Measurements from ENCODE around the gene FOLH1. TPM values are rescaled to one million over a fixed set of nuclear protein-coding genes. Genes with fewer than 3 reads are reported as not detected.
"Not testable (repeated sequence)": the region's sequence is repeated elsewhere in the genome, so short reads cannot be mapped to it uniquely, and the experiment has no call there.

Gene FOLH1
- total RNA-seq = 0.26 TPM in 1 of 2 replicates, not detected in the other

GRCh38 chr11:49208006-49208721 is at the start of gene FOLH1:
TSS of gene FOLH1 (minus strand) at chr11:49208602. CDS start at chr11:49208409, 193 bp downstream.
- H3K36me3 ChIP-seq (ENCODE audit: control insufficient read depth, insufficient read depth, low read length) = no peaks in the 10 kb centered on the region
- no peak for TF ChIP-seq CTCF (IDR thresholded peaks at IDR 0.05; ENCODE audit: insufficient read depth, low read length, severe bottlenecking)
- FAIRE-seq (no peak), DNase-seq (ENCODE audit: low read depth) (peak; percentile 8)
- H3K27me3 ChIP-seq (ENCODE audit: control insufficient read depth, insufficient read depth, low read length) = no peaks in the 10 kb centered on the region
- H3K4me3 ChIP-seq (ENCODE audit: low read depth, low read length) = peak within 1 kb of the TSS; percentile 18

- DNase-seq (ENCODE audit: low read depth); FAIRE-seq; H3K4me3 ChIP-seq (ENCODE audit: low read depth, low read length); H3K36me3 ChIP-seq (ENCODE audit: control insufficient read depth, insufficient read depth, low read length); H3K27me3 ChIP-seq (ENCODE audit: control insufficient read depth, insufficient read depth, low read length): not testable (repeated sequence)
These were observed 46.7 kb upstream of the FOLH1 start for GRCh38 chr11:49255148-49255547.

DNA sequence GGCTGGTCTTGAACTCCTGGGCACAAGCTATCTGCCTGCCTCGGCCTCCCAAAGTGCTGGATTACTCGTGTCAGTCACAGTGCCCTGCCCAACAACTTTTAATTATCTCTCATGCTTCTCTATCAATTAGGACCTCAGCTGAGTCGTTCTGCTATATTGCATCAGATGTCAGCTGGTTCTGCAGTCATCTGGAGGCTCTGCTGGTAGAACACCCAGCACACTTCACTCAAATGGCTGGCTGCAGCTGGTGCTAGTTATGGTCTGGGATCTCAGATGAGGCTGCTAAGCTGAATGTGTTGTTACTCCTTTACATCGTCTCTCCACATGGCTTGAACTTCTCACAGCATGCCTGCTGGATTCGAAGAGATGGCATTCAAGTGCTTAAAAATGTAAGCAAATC is 42.8 kb upstream of the FOLH1 start:
- H3K36me3 ChIP-seq (ENCODE audit: control insufficient read depth, insufficient read depth, low read length); H3K27me3 ChIP-seq (ENCODE audit: control insufficient read depth, insufficient read depth, low read length); H3K4me3 ChIP-seq (ENCODE audit: low read depth, low read length); DNase-seq (ENCODE audit: low read depth): not testable (repeated sequence)
- FAIRE-seq = peak; percentile 100

- FAIRE-seq; H3K36me3 ChIP-seq (ENCODE audit: control insufficient read depth, insufficient read depth, low read length); DNase-seq (ENCODE audit: low read depth); H3K4me3 ChIP-seq (ENCODE audit: low read depth, low read length); H3K27me3 ChIP-seq (ENCODE audit: control insufficient read depth, insufficient read depth, low read length): not testable (repeated sequence)
These were observed 42.2 kb upstream of the FOLH1 start for GRCh38 chr11:49250398-49251115.

DNA sequence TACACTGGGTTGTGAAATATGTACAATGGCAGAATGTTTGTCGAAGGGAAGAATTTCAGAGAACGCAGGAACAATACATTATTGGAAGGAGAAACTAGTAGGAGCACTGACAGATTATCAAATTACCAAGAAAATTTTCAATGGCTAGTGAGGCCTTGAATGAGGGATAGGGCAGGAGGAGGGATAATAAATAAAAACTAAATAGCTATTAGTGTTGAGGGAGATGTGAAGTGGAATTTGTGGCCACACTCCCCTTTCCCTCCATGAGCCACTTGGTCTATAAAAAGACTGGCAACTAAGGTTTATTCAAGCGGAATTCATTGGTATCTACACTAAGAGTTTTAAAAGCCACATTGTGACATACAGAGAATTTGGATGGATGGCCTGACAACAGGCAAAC is 41.0 kb upstream of the FOLH1 start:
- H3K27me3 ChIP-seq (ENCODE audit: control insufficient read depth, insufficient read depth, low read length); FAIRE-seq; DNase-seq (ENCODE audit: low read depth); H3K4me3 ChIP-seq (ENCODE audit: low read depth, low read length); H3K36me3 ChIP-seq (ENCODE audit: control insufficient read depth, insufficient read depth, low read length): not testable (repeated sequence)

- not testable (repeated sequence) for H3K4me3 ChIP-seq (ENCODE audit: low read depth, low read length); H3K27me3 ChIP-seq (ENCODE audit: control insufficient read depth, insufficient read depth, low read length); FAIRE-seq; DNase-seq (ENCODE audit: low read depth); H3K36me3 ChIP-seq (ENCODE audit: control insufficient read depth, insufficient read depth, low read length)
These were observed 25.3 kb upstream of the FOLH1 start for GRCh38 chr11:49233685-49234084.

DNA sequence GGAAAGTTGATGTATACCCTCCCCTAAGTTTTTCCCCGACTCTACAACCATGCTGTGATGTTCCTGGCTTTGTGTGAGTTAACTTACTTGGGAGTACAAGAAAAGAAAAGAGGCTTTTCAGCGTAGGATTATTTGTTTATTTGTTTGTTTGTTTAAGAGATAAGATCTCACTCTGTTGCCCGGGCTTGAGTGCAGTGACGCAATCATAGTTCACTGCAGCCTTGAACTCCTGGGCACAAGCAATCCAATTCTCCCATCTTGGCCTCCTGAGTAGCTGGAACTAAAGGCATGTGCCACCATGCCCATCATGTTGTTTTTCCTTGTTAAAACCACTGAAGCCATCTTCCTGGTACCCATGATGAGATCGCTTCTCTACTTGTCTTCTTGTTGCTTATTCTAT is 24.6 kb upstream of the FOLH1 start:
- not testable (repeated sequence) for DNase-seq (ENCODE audit: low read depth); H3K27me3 ChIP-seq (ENCODE audit: control insufficient read depth, insufficient read depth, low read length); H3K36me3 ChIP-seq (ENCODE audit: control insufficient read depth, insufficient read depth, low read length); H3K4me3 ChIP-seq (ENCODE audit: low read depth, low read length)
- FAIRE-seq = peak; percentile 43

DNA sequence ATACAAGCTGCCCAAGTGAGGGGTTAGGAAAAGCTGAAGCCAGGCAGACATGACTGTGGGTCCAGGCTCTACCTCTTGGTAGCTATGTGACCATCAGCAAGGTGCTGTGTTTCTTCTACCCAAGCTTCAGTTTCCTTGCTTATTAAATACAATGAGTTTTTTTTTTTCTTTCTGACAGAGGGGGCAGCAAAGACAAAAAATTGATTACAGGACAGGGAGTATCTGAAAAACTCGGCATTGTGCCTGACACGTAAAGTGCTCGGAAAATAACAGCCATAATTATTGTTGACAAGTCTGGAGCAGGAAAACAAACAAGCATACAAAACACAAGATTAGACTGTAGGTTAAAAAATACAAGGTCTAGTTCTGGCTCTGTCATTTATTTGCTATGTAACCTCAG is 23.3 kb upstream of the FOLH1 start:
- not testable (repeated sequence) for FAIRE-seq; H3K4me3 ChIP-seq (ENCODE audit: low read depth, low read length); H3K27me3 ChIP-seq (ENCODE audit: control insufficient read depth, insufficient read depth, low read length); DNase-seq (ENCODE audit: low read depth); H3K36me3 ChIP-seq (ENCODE audit: control insufficient read depth, insufficient read depth, low read length)

- H3K36me3 ChIP-seq (ENCODE audit: control insufficient read depth, insufficient read depth, low read length); FAIRE-seq; DNase-seq (ENCODE audit: low read depth); H3K4me3 ChIP-seq (ENCODE audit: low read depth, low read length); H3K27me3 ChIP-seq (ENCODE audit: control insufficient read depth, insufficient read depth, low read length): not testable (repeated sequence)
These were observed 22.1 kb upstream of the FOLH1 start for GRCh38 chr11:49230534-49230933.

- not testable (repeated sequence) for FAIRE-seq; H3K36me3 ChIP-seq (ENCODE audit: control insufficient read depth, insufficient read depth, low read length); DNase-seq (ENCODE audit: low read depth); H3K27me3 ChIP-seq (ENCODE audit: control insufficient read depth, insufficient read depth, low read length); H3K4me3 ChIP-seq (ENCODE audit: low read depth, low read length)
These were observed 21.6 kb upstream of the FOLH1 start for GRCh38 chr11:49230001-49230400.

GRCh38 chr11:49229136-49229535 is 20.7 kb upstream of the FOLH1 start:
- H3K36me3 ChIP-seq (ENCODE audit: control insufficient read depth, insufficient read depth, low read length); H3K4me3 ChIP-seq (ENCODE audit: low read depth, low read length); FAIRE-seq; H3K27me3 ChIP-seq (ENCODE audit: control insufficient read depth, insufficient read depth, low read length); DNase-seq (ENCODE audit: low read depth): not testable (repeated sequence)

DNA sequence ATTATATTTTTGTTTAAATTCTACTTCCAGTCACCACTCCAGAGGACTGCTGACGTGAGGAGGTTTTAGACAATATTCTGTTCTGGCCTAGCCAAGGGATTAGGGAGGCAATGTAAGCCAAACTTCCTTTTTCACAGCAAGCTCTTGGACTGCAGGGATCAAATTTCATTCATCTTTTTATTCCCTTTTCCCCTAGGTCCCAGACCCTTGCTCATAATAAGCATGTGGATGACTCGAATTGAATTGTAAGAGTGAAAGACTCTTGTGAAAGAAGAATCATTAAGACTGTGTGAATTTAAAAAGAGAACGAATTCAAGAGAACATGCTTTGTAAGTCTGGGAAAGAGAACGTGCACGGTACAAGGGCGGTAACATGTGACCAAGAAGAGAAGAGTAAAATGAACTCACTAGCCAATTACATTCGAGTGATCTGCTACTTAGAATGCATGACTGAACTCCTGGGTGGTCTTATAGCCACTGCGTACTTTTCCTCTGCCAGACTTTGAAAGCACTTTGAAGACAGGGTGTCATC is 16.9 kb upstream of the FOLH1 start:
- not testable (repeated sequence) for H3K27me3 ChIP-seq (ENCODE audit: control insufficient read depth, insufficient read depth, low read length); H3K36me3 ChIP-seq (ENCODE audit: control insufficient read depth, insufficient read depth, low read length); H3K4me3 ChIP-seq (ENCODE audit: low read depth, low read length); DNase-seq (ENCODE audit: low read depth)
- FAIRE-seq = peak; percentile 75
